Erythroblast (primary cell): ENCODE results near the gene CDHR3.

Source experiments
- GATA1 ChIP-seq: IDR thresholded peaks from 2 replicates; pipeline ENCODE4 v1.6.1; 2011; ENCODE audit warnings: low read depth, mild to moderate bottlenecking, control low read depth, low read length, moderate library complexity
- POLR2A ChIP-seq: IDR thresholded peaks from 2 replicates; pipeline ENCODE4 v1.6.1; 2011; ENCODE audit warnings: mild to moderate bottlenecking, low read length

DNA sequence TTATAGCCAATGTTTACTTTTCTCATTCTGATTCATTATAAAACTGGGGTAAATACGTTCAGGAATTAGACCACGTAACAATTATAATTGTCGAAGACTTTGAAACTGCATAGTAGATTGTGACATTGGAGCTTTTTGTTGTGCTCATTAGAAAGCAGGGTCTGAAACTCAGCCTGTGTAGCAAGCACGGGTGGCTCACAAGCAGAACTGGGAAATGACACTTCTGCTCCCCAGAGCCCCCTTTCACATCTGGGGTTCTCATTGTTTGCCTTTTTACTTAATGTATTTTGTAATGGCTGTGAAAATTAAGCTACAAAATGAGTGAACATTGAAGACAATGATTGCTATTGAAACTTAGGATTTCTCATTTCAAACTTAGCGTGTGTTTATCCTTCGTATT is 72.9 kb downstream of the CDHR3 start:
- TF ChIP-seq POLR2A = no peak
- TF ChIP-seq GATA1 = no peak
